ENCODE results near the gene MIEF1.
A peak's percentile ranks its signal among the peaks of the same experiment; 100 is the strongest.
"Not testable (repeated sequence)": the region's sequence is repeated elsewhere in the genome, so short reads cannot be mapped to it uniquely, and the experiment has no call there.

The MIEF1 gene

DNA sequence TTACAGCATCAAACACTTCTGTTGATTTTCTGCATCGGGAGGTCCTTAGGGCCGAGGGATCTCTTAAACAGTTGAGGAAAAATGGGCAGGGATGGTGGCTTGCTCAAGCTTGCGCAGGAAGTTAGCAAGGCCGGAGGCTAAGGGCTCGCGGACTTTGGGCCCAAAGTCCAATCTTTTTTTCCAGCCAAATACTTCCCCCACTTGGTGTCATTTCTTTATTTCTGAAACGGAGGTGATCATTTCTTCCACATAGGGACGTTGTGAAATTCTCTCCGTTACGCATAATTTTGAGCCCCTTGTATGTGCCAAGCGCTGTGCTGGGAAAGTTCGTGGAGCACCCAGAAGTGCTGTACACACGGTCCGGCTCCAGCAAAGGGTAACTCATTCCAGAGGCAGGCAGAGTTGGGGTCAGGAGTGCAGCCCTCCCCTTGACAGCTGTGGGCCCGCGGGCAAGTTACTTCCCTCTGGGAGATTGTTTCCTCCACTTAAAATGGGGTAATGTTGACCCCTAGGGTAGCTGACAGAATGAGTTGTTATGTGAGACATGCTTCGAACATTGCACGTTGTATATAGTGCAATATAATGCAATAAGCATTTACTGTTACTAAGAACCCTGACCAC lies 809 bp downstream of the MIEF1 start:
- H3K36me3 ChIP-seq (ENCODE audit: low read depth): peaks cover 46% of the 10 kb centered on the region
- DNase-seq (ENCODE audit: low spot score) (no peak), ATAC-seq (ENCODE audit: low read depth) (no peak)
- TF ChIP-seq, protein P1, sequence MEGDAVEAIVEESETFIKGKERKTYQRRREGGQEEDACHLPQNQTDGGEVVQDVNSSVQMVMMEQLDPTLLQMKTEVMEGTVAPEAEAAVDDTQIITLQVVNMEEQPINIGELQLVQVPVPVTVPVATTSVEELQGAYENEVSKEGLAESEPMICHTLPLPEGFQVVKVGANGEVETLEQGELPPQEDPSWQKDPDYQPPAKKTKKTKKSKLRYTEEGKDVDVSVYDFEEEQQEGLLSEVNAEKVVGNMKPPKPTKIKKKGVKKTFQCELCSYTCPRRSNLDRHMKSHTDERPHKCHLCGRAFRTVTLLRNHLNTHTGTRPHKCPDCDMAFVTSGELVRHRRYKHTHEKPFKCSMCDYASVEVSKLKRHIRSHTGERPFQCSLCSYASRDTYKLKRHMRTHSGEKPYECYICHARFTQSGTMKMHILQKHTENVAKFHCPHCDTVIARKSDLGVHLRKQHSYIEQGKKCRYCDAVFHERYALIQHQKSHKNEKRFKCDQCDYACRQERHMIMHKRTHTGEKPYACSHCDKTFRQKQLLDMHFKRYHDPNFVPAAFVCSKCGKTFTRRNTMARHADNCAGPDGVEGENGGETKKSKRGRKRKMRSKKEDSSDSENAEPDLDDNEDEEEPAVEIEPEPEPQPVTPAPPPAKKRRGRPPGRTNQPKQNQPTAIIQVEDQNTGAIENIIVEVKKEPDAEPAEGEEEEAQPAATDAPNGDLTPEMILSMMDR (IDR thresholded peaks at IDR 0.05; ENCODE audit: poor library complexity, severe bottlenecking): no peak
- peak overlapping the region; percentile 30 for H3K27ac ChIP-seq (ENCODE audit: poor library complexity, severe bottlenecking)
- no peaks in the 10 kb centered on the region for H3K27me3 ChIP-seq (ENCODE audit: insufficient read depth, poor library complexity, severe bottlenecking)
- H3K4me3 ChIP-seq (ENCODE audit: severe bottlenecking): peak overlapping the region; percentile 64
- H3K4me1 ChIP-seq (ENCODE audit: insufficient read depth, poor library complexity, severe bottlenecking): no peaks in the 10 kb centered on the region
- H3K9me3 ChIP-seq (ENCODE audit: severe bottlenecking): no peaks in the 10 kb centered on the region

DNA sequence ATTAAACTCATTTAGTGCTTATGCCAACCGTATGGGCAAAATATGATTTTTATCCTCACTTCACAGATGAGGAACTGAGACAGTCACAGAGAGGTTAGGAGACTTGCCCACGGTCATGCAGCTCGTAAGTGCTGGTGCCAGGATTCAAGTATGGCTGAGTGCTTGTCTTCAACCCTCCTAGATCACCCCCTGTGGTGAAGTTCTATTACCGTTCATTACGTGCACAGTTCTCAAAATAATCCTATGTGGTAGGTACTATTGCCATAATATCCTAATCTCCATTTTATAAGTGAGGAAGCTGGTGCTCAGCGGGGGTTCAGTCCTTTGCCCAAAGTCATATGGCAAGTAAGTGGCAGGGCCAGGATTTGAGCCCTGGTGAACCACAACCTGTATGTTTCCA lies 1.5 kb downstream of the MIEF1 start:
- TF ChIP-seq, protein P1 (IDR thresholded peaks at IDR 0.05; ENCODE audit: poor library complexity, severe bottlenecking): no peak
- no peak for ATAC-seq (ENCODE audit: low read depth)
- Histone ChIP-seq H3K27ac (ENCODE audit: poor library complexity, severe bottlenecking) (no peak overlapping the region), H3K9me3 (ENCODE audit: severe bottlenecking) (no peaks in the 10 kb centered on the region), H3K27me3 (ENCODE audit: insufficient read depth, poor library complexity, severe bottlenecking) (no peaks in the 10 kb centered on the region), H3K36me3 (ENCODE audit: low read depth) (peaks cover 53% of the 10 kb centered on the region), H3K4me1 (ENCODE audit: insufficient read depth, poor library complexity, severe bottlenecking) (no peaks in the 10 kb centered on the region), H3K4me3 (ENCODE audit: severe bottlenecking) (peak overlapping the region; percentile 64)
- DNase-seq (ENCODE audit: low spot score): no peak

DNA sequence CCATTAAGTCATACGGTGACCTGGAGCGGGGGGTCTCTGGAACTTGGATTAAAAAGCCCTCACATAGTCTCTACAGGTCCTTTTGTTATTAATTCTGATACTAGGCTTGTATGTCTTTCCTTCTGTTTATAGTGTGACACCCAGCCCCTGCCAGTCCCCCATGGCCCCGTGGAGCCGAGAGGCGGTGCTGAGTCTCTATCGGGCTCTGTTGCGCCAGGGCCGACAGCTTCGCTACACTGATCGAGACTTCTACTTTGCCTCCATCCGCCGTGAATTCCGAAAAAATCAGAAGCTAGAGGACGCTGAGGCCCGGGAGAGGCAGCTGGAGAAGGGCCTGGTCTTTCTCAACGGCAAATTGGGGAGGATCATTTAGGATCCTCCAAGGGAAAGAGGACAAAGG lies 2.0 kb downstream of the MIEF1 start:
- no peak for ATAC-seq (ENCODE audit: low read depth)
- no peak for DNase-seq (ENCODE audit: low spot score)
- H3K9me3 ChIP-seq (ENCODE audit: severe bottlenecking): no peaks in the 10 kb centered on the region
- no peak overlapping the region for H3K4me3 ChIP-seq (ENCODE audit: severe bottlenecking)
- no peaks in the 10 kb centered on the region for H3K4me1 ChIP-seq (ENCODE audit: insufficient read depth, poor library complexity, severe bottlenecking)
- no peak overlapping the region for H3K27ac ChIP-seq (ENCODE audit: poor library complexity, severe bottlenecking)
- H3K27me3 ChIP-seq (ENCODE audit: insufficient read depth, poor library complexity, severe bottlenecking): no peaks in the 10 kb centered on the region
- peaks cover 58% of the 10 kb centered on the region for H3K36me3 ChIP-seq (ENCODE audit: low read depth)
- TF ChIP-seq, protein P1 (IDR thresholded peaks at IDR 0.05; ENCODE audit: poor library complexity, severe bottlenecking): no peak

DNA sequence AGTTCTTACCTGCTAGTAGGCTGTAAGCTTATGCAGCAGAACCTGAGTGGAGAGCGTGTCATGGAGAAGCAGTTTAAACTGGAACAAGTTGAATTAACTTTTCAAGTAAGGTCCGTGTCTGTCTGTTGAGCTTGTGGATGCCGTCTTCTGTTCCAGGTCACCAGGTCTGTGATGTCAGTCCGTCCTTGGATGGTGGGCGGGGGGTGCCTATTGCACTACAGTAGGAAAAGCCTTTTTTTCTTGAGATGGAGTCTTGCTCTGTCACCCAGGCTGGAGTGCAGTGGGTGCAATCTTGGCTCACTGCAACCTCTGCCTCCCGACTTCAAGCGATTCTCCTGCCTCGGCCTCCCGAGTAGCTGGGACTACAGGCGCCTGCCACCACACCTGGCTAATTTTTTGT lies 4.9 kb downstream of the MIEF1 start:
- H3K27ac ChIP-seq (ENCODE audit: poor library complexity, severe bottlenecking); H3K4me3 ChIP-seq (ENCODE audit: severe bottlenecking); ATAC-seq (ENCODE audit: low read depth); H3K9me3 ChIP-seq (ENCODE audit: severe bottlenecking); H3K4me1 ChIP-seq (ENCODE audit: insufficient read depth, poor library complexity, severe bottlenecking); H3K27me3 ChIP-seq (ENCODE audit: insufficient read depth, poor library complexity, severe bottlenecking); DNase-seq (ENCODE audit: low spot score): not testable (repeated sequence)
- peaks cover 85% of the 10 kb centered on the region for H3K36me3 ChIP-seq (ENCODE audit: low read depth)

DNA sequence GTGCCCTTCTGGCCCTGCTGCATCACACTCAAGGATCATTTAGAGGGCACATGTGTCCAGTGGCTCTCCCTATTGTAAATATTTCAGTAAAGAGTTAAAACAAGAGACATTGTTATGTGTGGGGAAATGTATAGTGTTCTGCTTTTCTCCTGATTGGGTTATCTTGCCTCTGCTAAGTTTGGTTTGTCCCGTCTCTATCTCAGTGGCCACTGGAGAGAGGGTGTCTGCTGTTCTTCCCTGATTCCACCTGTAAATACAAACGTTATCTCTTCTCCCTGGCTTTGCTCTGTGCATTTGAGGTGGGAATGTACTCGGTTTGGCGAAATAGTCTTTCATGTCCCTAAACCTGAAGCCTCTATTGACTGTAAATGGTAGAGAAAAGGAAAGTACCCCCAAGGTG lies 6.3 kb downstream of the MIEF1 start:
- H3K9me3 ChIP-seq (ENCODE audit: severe bottlenecking): no peaks in the 10 kb centered on the region
- no peak overlapping the region for H3K27ac ChIP-seq (ENCODE audit: poor library complexity, severe bottlenecking)
- peaks cover 94% of the 10 kb centered on the region for H3K36me3 ChIP-seq (ENCODE audit: low read depth)
- no peaks in the 10 kb centered on the region for H3K4me1 ChIP-seq (ENCODE audit: insufficient read depth, poor library complexity, severe bottlenecking)
- no peaks in the 10 kb centered on the region for H3K27me3 ChIP-seq (ENCODE audit: insufficient read depth, poor library complexity, severe bottlenecking)
- H3K4me3 ChIP-seq (ENCODE audit: severe bottlenecking): no peak overlapping the region
- DNase-seq (ENCODE audit: low spot score) (no peak), ATAC-seq (ENCODE audit: low read depth) (no peak)
- TF ChIP-seq, protein P1 (IDR thresholded peaks at IDR 0.05; ENCODE audit: poor library complexity, severe bottlenecking): no peak
